Tibial nerve (tissue), 4 donors: Measurements from ENCODE around the gene FAXC. TPM values are rescaled to one million over a fixed set of nuclear protein-coding genes. Genes with fewer than 3 reads are reported as not detected.

ENCODE experiments used
- DNase-seq, 2 donors: peaks; one replicate each; pipeline ENCODE4 v3.0.0-alpha.2; 2019; ENCODE audit warnings: low spot score in 2 of 2
- H3K27ac ChIP-seq, 4 donors: fragments of 200-600 bp; sonication (generic) in 3 of 4; one replicate each; pipeline ENCODE4 v1.5.1; 2017 to 2019; ENCODE audit warnings: mild to moderate bottlenecking in 1 of 4
- H3K27me3 ChIP-seq, 2 donors: fragments of 200-600 bp; sonication (generic) in 1 of 2; one replicate each; pipeline versions ENCODE4 v1.5.1 to v1.6.0; 2017 to 2019
- H3K36me3 ChIP-seq, 3 donors: fragments of 200-600 bp; sonication (generic); one replicate each; pipeline ENCODE4 v1.5.1; 2018 to 2019
- H3K4me1 ChIP-seq, 4 donors: fragments of 200-600 bp; sonication (generic) in 3 of 4; one replicate each; pipeline ENCODE4 v1.5.1; 2017 to 2019
- H3K4me3 ChIP-seq, 4 donors: fragments of 200-600 bp; sonication (generic) in 3 of 4; one replicate each; pipeline ENCODE4 v1.5.1; 2017 to 2019; ENCODE audit warnings: mild to moderate bottlenecking in 1 of 4, moderate library complexity in 1 of 4
- H3K9me3 ChIP-seq, 4 donors: fragments of 200-600 bp; sonication (generic) in 3 of 4; one replicate each; pipeline ENCODE4 v1.5.1; 2017 to 2019
- EP300 ChIP-seq, 2 donors: sonication (generic); formaldehyde crosslinking; IDR thresholded peaks; one replicate each; pipeline ENCODE4 v1.6.1; 2017; ENCODE audit warnings: antibody characterized with exemption in 2 of 2, mild to moderate bottlenecking in 1 of 2
- POLR2A ChIP-seq, 2 donors: fragments of 450-650 bp; IDR thresholded peaks; one replicate each; pipeline ENCODE4 v1.6.1; 2017; ENCODE audit warnings: antibody characterized with exemption in 2 of 2, mild to moderate bottlenecking in 2 of 2, moderate library complexity in 2 of 2
- WGBS, 2 donors: methylation state at CpG; one replicate each; pipeline ENCODE4 v1.1.5; 2018; 5-methylcytosine and 5-hydroxymethylcytosine counted together
- total RNA-seq, 4 donors: library from RNA; depleted of rRNA; stranded (reverse); fragments of >200 nt; gene quantifications; one replicate each; pipeline ENCODE4 v1.1.0, GENCODE V29; 2016
- TF ChIP-seq, protein P1 (sequence below), 5 experiments: fragments of 200-600 bp in 3 of 5; fragments of 450-650 bp in 2 of 5; sonication (generic) in 3 of 5; IDR thresholded peaks; one replicate each; pipeline ENCODE4 v1.5.1; 2016 to 2019; ENCODE audit warnings: antibody characterized with exemption in 5 of 5, mild to moderate bottlenecking in 3 of 5, moderate library complexity in 2 of 5

The FAXC gene
- total RNA-seq, 4 donors from 2014 or later = under 0.01 to 2.4 (median 0.44) TPM

DNA sequence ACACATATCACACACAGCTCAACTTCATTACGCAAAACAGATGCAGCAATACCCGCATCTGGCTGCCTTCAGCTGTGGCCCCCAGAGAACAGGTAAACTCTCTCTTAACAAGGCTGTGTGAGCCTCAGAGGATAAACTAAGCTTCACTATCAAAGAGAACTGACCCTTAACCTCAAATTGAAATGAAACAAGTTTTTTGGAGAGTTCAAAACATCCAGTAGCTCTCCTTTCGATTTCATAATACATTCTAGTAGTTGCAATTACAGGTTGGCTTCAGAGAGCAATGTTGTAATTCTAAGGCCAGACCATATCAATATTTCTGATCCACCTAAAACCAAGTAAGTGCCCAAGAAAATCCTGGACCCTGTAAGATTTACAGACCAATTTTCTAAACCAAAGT, 113.5 kb downstream of the FAXC start:
- TF ChIP-seq, protein P1, sequence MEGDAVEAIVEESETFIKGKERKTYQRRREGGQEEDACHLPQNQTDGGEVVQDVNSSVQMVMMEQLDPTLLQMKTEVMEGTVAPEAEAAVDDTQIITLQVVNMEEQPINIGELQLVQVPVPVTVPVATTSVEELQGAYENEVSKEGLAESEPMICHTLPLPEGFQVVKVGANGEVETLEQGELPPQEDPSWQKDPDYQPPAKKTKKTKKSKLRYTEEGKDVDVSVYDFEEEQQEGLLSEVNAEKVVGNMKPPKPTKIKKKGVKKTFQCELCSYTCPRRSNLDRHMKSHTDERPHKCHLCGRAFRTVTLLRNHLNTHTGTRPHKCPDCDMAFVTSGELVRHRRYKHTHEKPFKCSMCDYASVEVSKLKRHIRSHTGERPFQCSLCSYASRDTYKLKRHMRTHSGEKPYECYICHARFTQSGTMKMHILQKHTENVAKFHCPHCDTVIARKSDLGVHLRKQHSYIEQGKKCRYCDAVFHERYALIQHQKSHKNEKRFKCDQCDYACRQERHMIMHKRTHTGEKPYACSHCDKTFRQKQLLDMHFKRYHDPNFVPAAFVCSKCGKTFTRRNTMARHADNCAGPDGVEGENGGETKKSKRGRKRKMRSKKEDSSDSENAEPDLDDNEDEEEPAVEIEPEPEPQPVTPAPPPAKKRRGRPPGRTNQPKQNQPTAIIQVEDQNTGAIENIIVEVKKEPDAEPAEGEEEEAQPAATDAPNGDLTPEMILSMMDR (IDR thresholded peaks at IDR 0.05) = no peak
- TF ChIP-seq POLR2A (IDR thresholded peaks at IDR 0.05) (no peak), EP300 (IDR thresholded peaks at IDR 0.05) (no peak)
- no peak overlapping the region for H3K27ac ChIP-seq
- no peaks in the 10 kb centered on the region for H3K27me3 ChIP-seq
- 55 to 58% methylated on average over 3 of the region's 3 CpGs for WGBS, 2 donors
- no peak overlapping the region for H3K4me3 ChIP-seq
- H3K9me3 ChIP-seq = no peaks in the 10 kb centered on the region
- no peaks in the 10 kb centered on the region for H3K36me3 ChIP-seq
- DNase-seq = no peak
- no peaks in the 10 kb centered on the region for H3K4me1 ChIP-seq

DNA sequence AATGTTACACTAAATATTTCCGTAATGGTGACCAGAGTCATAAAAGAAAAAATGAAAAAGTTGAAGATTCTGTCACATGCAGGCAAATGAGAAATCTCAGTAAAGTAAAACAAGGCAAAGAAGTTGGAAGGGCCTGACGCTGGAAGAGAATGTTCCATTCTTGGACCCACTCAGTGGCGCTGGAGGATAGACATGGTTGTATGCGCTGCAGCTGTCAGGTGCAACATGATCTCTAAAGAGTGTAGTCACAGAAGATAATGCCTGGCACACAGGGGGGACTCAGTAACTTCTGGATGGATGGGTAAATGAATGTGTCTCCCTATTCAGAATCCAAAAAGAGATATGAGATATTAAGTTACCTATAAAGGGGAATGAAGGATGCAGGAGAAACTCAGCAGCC, 116.3 kb downstream of the FAXC start:
- TF ChIP-seq, protein P1 (IDR thresholded peaks at IDR 0.05) = no peak
- TF ChIP-seq POLR2A (IDR thresholded peaks at IDR 0.05) = no peak
- TF ChIP-seq EP300 (IDR thresholded peaks at IDR 0.05) = no peak
- no peak overlapping the region for H3K4me3 ChIP-seq
- 89 to 91% methylated on average over 4 of the region's 4 CpGs for WGBS, 2 donors
- no peaks in the 10 kb centered on the region for H3K27me3 ChIP-seq
- H3K27ac ChIP-seq = no peak overlapping the region
- H3K4me1 ChIP-seq = no peaks in the 10 kb centered on the region
- H3K9me3 ChIP-seq = no peaks in the 10 kb centered on the region
- no peaks in the 10 kb centered on the region for H3K36me3 ChIP-seq
- DNase-seq = no peak

DNA sequence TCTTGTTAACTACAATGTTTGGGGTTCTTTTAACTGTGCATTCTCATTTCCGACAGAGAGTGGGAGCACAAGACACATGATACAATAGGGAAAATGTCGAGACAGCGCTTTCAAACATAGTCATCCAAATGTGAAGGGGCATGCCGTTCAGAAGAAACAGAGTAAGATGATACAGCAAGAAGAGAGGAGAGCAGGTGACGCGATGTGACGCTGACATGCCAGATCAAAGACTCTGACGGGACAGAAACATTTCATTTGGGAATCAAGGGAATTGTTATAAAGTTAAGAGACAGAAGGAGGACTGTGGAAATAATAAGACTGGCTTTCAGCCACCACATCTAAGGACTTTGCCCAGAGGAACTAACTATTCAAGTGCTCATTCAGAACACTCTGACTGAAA, 117.4 kb downstream of the FAXC start:
- no peak overlapping the region for H3K27ac ChIP-seq
- no peaks in the 10 kb centered on the region for H3K4me1 ChIP-seq
- no peaks in the 10 kb centered on the region for H3K27me3 ChIP-seq
- 66 to 70% methylated on average over 8 of the region's 8 CpGs for WGBS, 2 donors
- DNase-seq = no peak
- H3K36me3 ChIP-seq = no peaks in the 10 kb centered on the region
- TF ChIP-seq POLR2A (IDR thresholded peaks at IDR 0.05) (no peak), EP300 (IDR thresholded peaks at IDR 0.05) (no peak)
- TF ChIP-seq, protein P1 (IDR thresholded peaks at IDR 0.05) = no peak
- no peaks in the 10 kb centered on the region for H3K9me3 ChIP-seq
- H3K4me3 ChIP-seq = no peak overlapping the region

DNA sequence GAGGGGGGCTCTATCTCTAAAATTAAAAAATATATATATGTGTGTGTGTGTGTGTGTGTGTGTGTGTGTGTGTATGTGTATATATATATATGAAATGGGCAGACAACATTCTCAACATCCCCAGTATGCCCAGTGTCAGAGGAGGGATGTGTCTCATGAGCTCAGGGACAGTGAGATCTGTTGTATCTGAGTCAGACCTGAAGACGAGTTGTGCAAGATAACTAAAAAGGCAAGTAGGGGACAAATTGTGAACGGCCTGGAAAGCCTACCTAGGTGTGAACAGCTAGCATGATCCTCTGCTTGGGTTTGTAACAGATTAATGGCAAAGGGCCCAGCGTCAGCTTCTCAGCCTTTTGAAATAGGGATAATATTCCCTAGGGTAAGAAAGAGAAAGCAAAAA, 124.3 kb downstream of the FAXC start:
- no peak overlapping the region for H3K27ac ChIP-seq
- TF ChIP-seq, protein P1 (IDR thresholded peaks at IDR 0.05) = no peak
- TF ChIP-seq POLR2A (IDR thresholded peaks at IDR 0.05) (no peak), EP300 (IDR thresholded peaks at IDR 0.05) (no peak)
- 59 to 75% methylated on average over 3 of the region's 3 CpGs for WGBS, 2 donors

More for the DNA sequence above, 124.3 kb downstream of the FAXC start:
- Histone ChIP-seq H3K4me3 (no peak overlapping the region), H3K4me1 (no peaks in the 10 kb centered on the region), H3K27me3 (no peaks in the 10 kb centered on the region), H3K9me3 (no peaks in the 10 kb centered on the region), H3K36me3 (no peaks in the 10 kb centered on the region)
- DNase-seq = no peak

Other genes starting within 250 kb of the FAXC start
- 1 to 10 TPM in 3 of 4 donors, under 1 TPM in 1; 0.98 to 6.6 (median 2.1) TPM for gene COQ3, start 44.5 kb upstream of the FAXC start, total RNA-seq
- 100 to 1,000 TPM; 143 to 193 (median 165) TPM for gene PNISR, start 75.6 kb upstream of the FAXC start, total RNA-seq
- gene USP45, start 165.7 kb upstream of the FAXC start, total RNA-seq = 10 to 100 TPM; 15.7 to 37.5 (median 30.1) TPM
- gene CCNC, start 219.0 kb upstream of the FAXC start, total RNA-seq = 10 to 100 TPM; 22.7 to 48.3 (median 30.3) TPM